Left cardiac atrium (tissue), 4 donors: ENCODE data around the gene TNP2. TPM values are rescaled to one million over a fixed set of nuclear protein-coding genes. Genes with fewer than 3 reads are reported as not detected.
A peak's percentile ranks its signal among the peaks of the same experiment; 100 is the strongest.
"Not testable (repeated sequence)": the region's sequence is repeated elsewhere in the genome, so short reads cannot be mapped to it uniquely, and the experiment has no call there.

Experiments
- ATAC-seq, 2 donors: fragments of 200-7000 bp; cut with Tn5 transposase; one replicate each; pipeline ENCODE4 v1.9.1; 2020; ENCODE audit warnings: mild to moderate bottlenecking in 2 of 2, moderate library complexity in 2 of 2
- DNase-seq: peaks from one replicate; pipeline ENCODE4 v3.0.0-alpha.2; 2020
- intact Hi-C, 2 donors: fragments of 100-400 bp; cut with DNase I; formaldehyde crosslinking; loops; one replicate each; pipeline versions ENCODE4 v1.14.1 to v1.15.1; 2022 to 2023
- total RNA-seq, 2 donors: library from RNA; stranded (reverse); fragmentation: NEBNext Ultra II Directional; extraction: Animal tissue kit (Norgen Biotek cat#: 25700); gene quantifications; one replicate each; pipeline ENCODE4 v1.2.1, GENCODE V29; 2021
- donor health status: DM: no; HTN: yes; CAD: no.
- donor health status: DM: no; HTN: yes; CAD: no; lungs with severe emphysema.
- donor health status: DM: yes; HTN: yes; CAD: no.
- donor health status: Dilated cardiomyopathy.

TNP2 gene
- total RNA-seq, 2 donors from 2014 or later, result not detected

GRCh38 chr16:11301645-11302501 lies 32.7 kb upstream of the TNP2 start:
- no peak for ATAC-seq
- intact Hi-C loops, result no loop called here
- DNase-seq, result no peak

- no peak for ATAC-seq
Measured at GRCh38 chr16:11300560-11300892, 31.4 kb upstream of the TNP2 start.

GRCh38 chr16:11299865-11300559 lies 30.9 kb upstream of the TNP2 start:
- DNase-seq, result no peak
- ATAC-seq, result no peak
- intact Hi-C loops, result no loop called here

More at GRCh38 chr16:11300560-11300892, 31.4 kb upstream of the TNP2 start:
- intact Hi-C loops, result no loop called here
- DNase-seq, result no peak

- ATAC-seq, DNase-seq, intact Hi-C loops: not testable (repeated sequence)
Measured at GRCh38 chr16:11298950-11299547, 29.9 kb upstream of the TNP2 start.

- intact Hi-C loops, result no loop called here
- ATAC-seq, result no peak
Measured at GRCh38 chr16:11298143-11298900, 29.2 kb upstream of the TNP2 start.

GRCh38 chr16:11297492-11298142 lies 28.5 kb upstream of the TNP2 start:
- intact Hi-C loops, result no loop called here
- DNase-seq, result peak; percentile 49
- peak; percentile 94 to 97 for ATAC-seq

More at GRCh38 chr16:11298143-11298900, 29.2 kb upstream of the TNP2 start:
- no peak for DNase-seq

- ATAC-seq, result peak; percentile 29 to 56
- intact Hi-C loops, result no loop called here
- no peak for DNase-seq
Measured at GRCh38 chr16:11296706-11297491, 27.8 kb upstream of the TNP2 start.

GRCh38 chr16:11296351-11296705 lies 27.2 kb upstream of the TNP2 start:
- intact Hi-C loops, result no loop called here
- no peak for ATAC-seq
- no peak for DNase-seq

- ATAC-seq, result no peak
- no peak for DNase-seq
- intact Hi-C loops, result no loop called here
Measured at GRCh38 chr16:11295672-11296071, 26.5 kb upstream of the TNP2 start.

- ATAC-seq (no peak), DNase-seq (no peak)
- intact Hi-C loops, result no loop called here
Measured at GRCh38 chr16:11292076-11292748, 23.1 kb upstream of the TNP2 start.

- intact Hi-C loops, result no loop called here
- DNase-seq, result no peak
- ATAC-seq, result no peak
Measured at GRCh38 chr16:11291091-11291703, 22.1 kb upstream of the TNP2 start.

- no peak for ATAC-seq
- no peak for DNase-seq
- intact Hi-C loops, result no loop called here
Measured at GRCh38 chr16:11290102-11290893, 21.2 kb upstream of the TNP2 start.

GRCh38 chr16:11289696-11290095 lies 20.6 kb upstream of the TNP2 start:
- intact Hi-C loops, DNase-seq, ATAC-seq: not testable (repeated sequence)

- intact Hi-C loops, result no loop called here
- ATAC-seq (no peak), DNase-seq (no peak)
Measured at GRCh38 chr16:11289202-11289601, 20.1 kb upstream of the TNP2 start.

GRCh38 chr16:11285842-11286241 lies 16.7 kb upstream of the TNP2 start:
- ATAC-seq (no peak), DNase-seq (no peak)
- intact Hi-C loops, result no loop called here

GRCh38 chr16:11283820-11284248 lies 14.7 kb upstream of the TNP2 start:
- no peak for ATAC-seq
- no peak for DNase-seq
- intact Hi-C loops, result no loop called here
